ENCODE measurements around the gene ANKRD11.

Gene ANKRD11

GRCh38 chr16:89337965-89338364 is 152.4 kb downstream of the ANKRD11 start:
- Histone ChIP-seq H3K9ac (no peak overlapping the region), H2AFZ (no peak overlapping the region)

GRCh38 chr16:89335803-89336485 is 154.4 kb downstream of the ANKRD11 start:
- no peak overlapping the region for H3K27ac ChIP-seq
- TF ChIP-seq CTCF (IDR thresholded peaks at IDR 0.05): no peak

More at GRCh38 chr16:89337965-89338364, 152.4 kb downstream of the ANKRD11 start:
- Histone ChIP-seq H3K4me1 (peaks cover 3% of the 10 kb centered on the region), H3K27ac (no peak overlapping the region), H3K9me3 (ENCODE audit: control insufficient read depth, low read length) (no peaks in the 10 kb centered on the region), H3K36me3 (ENCODE audit: control insufficient read depth, insufficient read depth, low read length) (no peaks in the 10 kb centered on the region), H3K27me3 (ENCODE audit: control insufficient read depth, insufficient read depth, low read length) (no peaks in the 10 kb centered on the region), H3K4me2 (ENCODE audit: low read length) (no peak overlapping the region), H3K79me2 (peaks cover 60% of the 10 kb centered on the region), H3K4me3 (ENCODE audit: low read depth, low read length) (no peak overlapping the region)
- no peak for TF ChIP-seq CTCF (IDR thresholded peaks at IDR 0.05)

GRCh38 chr16:89334988-89335802 is 155.2 kb downstream of the ANKRD11 start:
- Histone ChIP-seq H2AFZ (no peak overlapping the region), H3K9ac (no peak overlapping the region), H3K79me2 (peaks cover 47% of the 10 kb centered on the region), H3K4me2 (ENCODE audit: low read length) (no peak overlapping the region), H3K27ac (no peak overlapping the region), H3K27me3 (ENCODE audit: control insufficient read depth, insufficient read depth, low read length) (no peaks in the 10 kb centered on the region), H3K4me3 (ENCODE audit: low read depth, low read length) (no peak overlapping the region), H3K36me3 (ENCODE audit: control insufficient read depth, insufficient read depth, low read length) (no peaks in the 10 kb centered on the region), H3K4me1 (peaks cover 9% of the 10 kb centered on the region), H3K9me3 (ENCODE audit: control insufficient read depth, low read length) (no peaks in the 10 kb centered on the region)
- no peak for TF ChIP-seq CTCF (IDR thresholded peaks at IDR 0.05)

More at GRCh38 chr16:89335803-89336485, 154.4 kb downstream of the ANKRD11 start:
- Histone ChIP-seq H3K9ac (no peak overlapping the region), H3K27me3 (ENCODE audit: control insufficient read depth, insufficient read depth, low read length) (no peaks in the 10 kb centered on the region), H3K79me2 (peaks cover 47% of the 10 kb centered on the region), H3K9me3 (ENCODE audit: control insufficient read depth, low read length) (no peaks in the 10 kb centered on the region), H3K4me1 (peaks cover 9% of the 10 kb centered on the region), H3K36me3 (ENCODE audit: control insufficient read depth, insufficient read depth, low read length) (no peaks in the 10 kb centered on the region), H2AFZ (no peak overlapping the region), H3K4me2 (ENCODE audit: low read length) (no peak overlapping the region), H3K4me3 (ENCODE audit: low read depth, low read length) (no peak overlapping the region)

GRCh38 chr16:89334461-89334860 is 155.9 kb downstream of the ANKRD11 start:
- H3K4me3 ChIP-seq (ENCODE audit: low read depth, low read length): no peak overlapping the region
- TF ChIP-seq CTCF (IDR thresholded peaks at IDR 0.05): no peak
- H3K9me3 ChIP-seq (ENCODE audit: control insufficient read depth, low read length): no peaks in the 10 kb centered on the region
- H3K4me1 ChIP-seq: peaks cover 9% of the 10 kb centered on the region
- no peaks in the 10 kb centered on the region for H3K36me3 ChIP-seq (ENCODE audit: control insufficient read depth, insufficient read depth, low read length)
- peaks cover 47% of the 10 kb centered on the region for H3K79me2 ChIP-seq
- H2AFZ ChIP-seq: no peak overlapping the region
- no peaks in the 10 kb centered on the region for H3K27me3 ChIP-seq (ENCODE audit: control insufficient read depth, insufficient read depth, low read length)
- no peak overlapping the region for H3K27ac ChIP-seq
- H3K9ac ChIP-seq: no peak overlapping the region
- no peak overlapping the region for H3K4me2 ChIP-seq (ENCODE audit: low read length)

Data from parathyroid adenoma (tissue), 2 donors.